ENCODE data around the gene CMIP. TPM values are rescaled to one million over a fixed set of nuclear protein-coding genes. Genes with fewer than 3 reads are reported as not detected.
"Not testable (repeated sequence)": the region's sequence is repeated elsewhere in the genome, so short reads cannot be mapped to it uniquely, and the experiment has no call there.

CMIP gene
- total RNA-seq, 3 donors from 2014 or later, result 73.3 to 127 (median 79.8) TPM

GRCh38 chr16:81687131-81687456, 242.5 kb downstream of the CMIP start:
- intact Hi-C loops (cut with DNase I, micrococcal nuclease), result no loop called here
- DNase-seq (no peak), ATAC-seq (no peak)
- H3K4me1 ChIP-seq (ENCODE audit: low read depth), result no peaks in the 10 kb centered on the region
- no peaks in the 10 kb centered on the region for H3K36me3 ChIP-seq (ENCODE audit: low read depth)
- no peak overlapping the region for H3K4me3 ChIP-seq
- no peaks in the 10 kb centered on the region for H3K9me3 ChIP-seq
- TF ChIP-seq, protein P1, sequence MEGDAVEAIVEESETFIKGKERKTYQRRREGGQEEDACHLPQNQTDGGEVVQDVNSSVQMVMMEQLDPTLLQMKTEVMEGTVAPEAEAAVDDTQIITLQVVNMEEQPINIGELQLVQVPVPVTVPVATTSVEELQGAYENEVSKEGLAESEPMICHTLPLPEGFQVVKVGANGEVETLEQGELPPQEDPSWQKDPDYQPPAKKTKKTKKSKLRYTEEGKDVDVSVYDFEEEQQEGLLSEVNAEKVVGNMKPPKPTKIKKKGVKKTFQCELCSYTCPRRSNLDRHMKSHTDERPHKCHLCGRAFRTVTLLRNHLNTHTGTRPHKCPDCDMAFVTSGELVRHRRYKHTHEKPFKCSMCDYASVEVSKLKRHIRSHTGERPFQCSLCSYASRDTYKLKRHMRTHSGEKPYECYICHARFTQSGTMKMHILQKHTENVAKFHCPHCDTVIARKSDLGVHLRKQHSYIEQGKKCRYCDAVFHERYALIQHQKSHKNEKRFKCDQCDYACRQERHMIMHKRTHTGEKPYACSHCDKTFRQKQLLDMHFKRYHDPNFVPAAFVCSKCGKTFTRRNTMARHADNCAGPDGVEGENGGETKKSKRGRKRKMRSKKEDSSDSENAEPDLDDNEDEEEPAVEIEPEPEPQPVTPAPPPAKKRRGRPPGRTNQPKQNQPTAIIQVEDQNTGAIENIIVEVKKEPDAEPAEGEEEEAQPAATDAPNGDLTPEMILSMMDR (IDR thresholded peaks at IDR 0.05), result no peak

DNA sequence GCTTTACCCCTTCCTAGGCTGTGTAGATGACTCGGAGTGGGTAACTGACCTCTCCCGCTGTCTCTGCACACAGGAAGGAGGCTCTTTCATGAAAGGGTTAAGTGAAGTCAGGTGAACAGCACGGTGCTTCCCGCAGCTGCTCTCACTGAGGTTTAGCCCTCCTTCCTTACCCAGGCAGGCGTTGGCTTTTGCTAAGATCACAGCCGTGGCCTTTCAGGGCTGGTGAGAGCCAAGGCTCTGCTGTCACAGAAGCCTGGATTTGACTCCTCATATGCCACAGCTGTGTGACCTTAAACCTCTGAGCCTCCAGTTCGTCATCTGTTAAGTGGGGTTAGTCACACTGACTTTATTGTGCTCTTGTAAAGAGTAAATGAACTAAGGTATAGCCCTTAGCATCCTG, 243.6 kb downstream of the CMIP start:
- TF ChIP-seq, protein P1 (IDR thresholded peaks at IDR 0.05), result no peak
- H3K36me3 ChIP-seq (ENCODE audit: low read depth), result peaks cover under 1% of the 10 kb centered on the region

GRCh38 chr16:81688839-81689238, 244.2 kb downstream of the CMIP start:
- H3K9me3 ChIP-seq; H3K4me1 ChIP-seq (ENCODE audit: low read depth); H3K36me3 ChIP-seq (ENCODE audit: low read depth); ATAC-seq; intact Hi-C loops (cut with DNase I, micrococcal nuclease); H3K4me3 ChIP-seq; DNase-seq: not testable (repeated sequence)

More for the DNA sequence above, 243.6 kb downstream of the CMIP start:
- no peak for DNase-seq
- H3K4me1 ChIP-seq (ENCODE audit: low read depth), result no peaks in the 10 kb centered on the region
- ATAC-seq, result peak; percentile 42
- no peaks in the 10 kb centered on the region for H3K9me3 ChIP-seq
- intact Hi-C loops (cut with DNase I, micrococcal nuclease), result no loop called here
- H3K4me3 ChIP-seq, result no peak overlapping the region

DNA sequence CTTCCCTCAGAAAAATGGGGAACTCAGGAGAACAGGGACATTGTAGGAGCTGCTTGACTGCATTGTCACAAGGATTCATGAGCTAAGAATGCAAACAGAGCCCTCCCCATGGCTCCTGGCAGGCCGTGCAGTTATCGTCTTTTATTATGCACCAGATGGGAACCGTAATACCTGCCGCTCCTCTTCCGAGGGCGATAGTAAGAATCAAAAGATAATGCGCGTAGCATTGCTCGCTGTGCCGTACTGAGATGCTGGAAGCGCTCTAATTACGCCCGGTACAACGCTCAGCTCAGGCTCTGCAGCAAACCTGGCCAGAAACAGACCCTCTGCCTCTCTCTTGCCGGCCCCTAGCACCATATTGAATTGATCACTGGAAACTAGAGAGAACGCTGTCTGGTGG, 247.4 kb downstream of the CMIP start:
- no peaks in the 10 kb centered on the region for H3K4me1 ChIP-seq (ENCODE audit: low read depth)
- no peak overlapping the region for H3K4me3 ChIP-seq
- no peaks in the 10 kb centered on the region for H3K9me3 ChIP-seq
- intact Hi-C loops (cut with DNase I, micrococcal nuclease), result loop anchor here in 1 of 2 donors (10.0 kb wide), 1 partner anchor 287 kb away; no protein-coding TSS in a partner anchor
- TF ChIP-seq, protein P1 (IDR thresholded peaks at IDR 0.05), result no peak
- ATAC-seq, result peak; percentile 39
- DNase-seq, result no peak
- H3K36me3 ChIP-seq (ENCODE audit: low read depth), result peaks cover 7% of the 10 kb centered on the region

- Histone ChIP-seq H3K9me3 (no peaks in the 10 kb centered on the region), H3K4me1 (ENCODE audit: low read depth) (no peaks in the 10 kb centered on the region), H3K4me3 (no peak overlapping the region), H3K36me3 (ENCODE audit: low read depth) (peaks cover 7% of the 10 kb centered on the region)
- DNase-seq (no peak), ATAC-seq (no peak)
- intact Hi-C loops (cut with DNase I, micrococcal nuclease), result loop anchor here in 1 of 2 donors (10.0 kb wide), 1 partner anchor 288 kb away; no protein-coding TSS in a partner anchor
- TF ChIP-seq, protein P1 (IDR thresholded peaks at IDR 0.05), result no peak
Measured at GRCh38 chr16:81692571-81692970, 248.0 kb downstream of the CMIP start.

- DNase-seq (peak in 1 of 3 donors; percentile 43), ATAC-seq (no peak)
- Histone ChIP-seq H3K4me1 (ENCODE audit: low read depth) (no peaks in the 10 kb centered on the region), H3K4me3 (no peak overlapping the region), H3K9me3 (no peaks in the 10 kb centered on the region), H3K36me3 (ENCODE audit: low read depth) (peaks cover 7% of the 10 kb centered on the region)
- TF ChIP-seq, protein P1 (IDR thresholded peaks at IDR 0.05), result no peak
- intact Hi-C loops (cut with DNase I, micrococcal nuclease), result loop anchor here in 1 of 2 donors (10.0 kb wide), 1 partner anchor 288 kb away; no protein-coding TSS in a partner anchor
Measured at GRCh38 chr16:81693041-81693743, 248.6 kb downstream of the CMIP start.

Data from mucosa of descending colon (tissue), 3 donors.